GM21717 (cell line): ENCODE results near the gene CD37.
"Not testable (repeated sequence)": the region's sequence is repeated elsewhere in the genome, so short reads cannot be mapped to it uniquely, and the experiment has no call there.

Source experiments
- ATAC-seq: cut with Tn5 transposase; IDR thresholded peaks from one replicate; pipeline ENCODE4 v1.9.1; 2021; ENCODE audit warnings: mild to moderate bottlenecking, moderate library complexity; ENCODE audit not compliant: unreplicated experiment

Gene CD37

GRCh38 chr19:49327878-49328544 lies 7.2 kb upstream of the CD37 start:
- ATAC-seq = no peak

- ATAC-seq = no peak
Observed at GRCh38 chr19:49328741-49329140, 6.5 kb upstream of the CD37 start.

- ATAC-seq = not testable (repeated sequence)
Observed at GRCh38 chr19:49331187-49331586, 4.0 kb upstream of the CD37 start.

GRCh38 chr19:49331616-49332055 lies 3.6 kb upstream of the CD37 start:
- peak; percentile 32 for ATAC-seq

- ATAC-seq = not testable (repeated sequence)
Observed at GRCh38 chr19:49332691-49333417, 2.4 kb upstream of the CD37 start.

GRCh38 chr19:49333418-49333805 lies 1.8 kb upstream of the CD37 start:
- ATAC-seq = no peak

- peak; percentile 35 for ATAC-seq
Observed at GRCh38 chr19:49333811-49334288, 1.4 kb upstream of the CD37 start.

- ATAC-seq = no peak
Observed at GRCh38 chr19:49335784-49336481, 727 bp downstream of the CD37 start.

- ATAC-seq = no peak
Observed at GRCh38 chr19:49336482-49337266, 1.5 kb downstream of the CD37 start.

GRCh38 chr19:49337267-49338022 lies 2.2 kb downstream of the CD37 start:
- no peak for ATAC-seq

GRCh38 chr19:49338023-49338677 lies 2.9 kb downstream of the CD37 start:
- no peak for ATAC-seq

GRCh38 chr19:49338691-49339300 lies 3.6 kb downstream of the CD37 start:
- ATAC-seq = no peak

GRCh38 chr19:49339301-49340068 lies 4.3 kb downstream of the CD37 start:
- no peak for ATAC-seq

- ATAC-seq = no peak
Observed at GRCh38 chr19:49340069-49340864, 5.1 kb downstream of the CD37 start.

- ATAC-seq = no peak
Observed at GRCh38 chr19:49340865-49341718, 5.9 kb downstream of the CD37 start.

GRCh38 chr19:49342291-49342721 lies 7.1 kb downstream of the CD37 start:
- ATAC-seq = no peak

- no peak for ATAC-seq
Observed at GRCh38 chr19:49343123-49343522, 7.9 kb downstream of the CD37 start.
